GM23248 (cell line): ENCODE measurements around the gene ARID1B.

ENCODE experiments used
- EZH2 ChIP-seq: fragments of 200-600 bp; sonication (generic); IDR thresholded peaks from 2 replicates; pipeline ENCODE4 v1.6.1; 2018; ENCODE audit warnings: antibody characterized with exemption, mild to moderate bottlenecking; ENCODE audit not compliant: insufficient read depth, poor library complexity, severe bottlenecking
- EZH2phosphoT487 ChIP-seq: fragments of 200-600 bp; sonication (generic); IDR thresholded peaks from 2 replicates; pipeline ENCODE4 v1.6.1; 2018; ENCODE audit warnings: antibody characterized with exemption, moderate library complexity, mild to moderate bottlenecking, low read depth; ENCODE audit not compliant: insufficient read depth

GRCh38 chr6:156827382-156827781 is 50.2 kb downstream of the ARID1B start:
- TF ChIP-seq EZH2 (no peak), EZH2phosphoT487 (no peak)
